Fibroblast of the aortic adventitia (primary cell): ENCODE data around the gene PLD2. TPM values are rescaled to one million over a fixed set of nuclear protein-coding genes. Genes with fewer than 3 reads are reported as not detected.

Experiments used
- DNase-seq: peaks from one replicate; pipeline ENCODE4 v3.0.0-alpha.2; 2010; ENCODE audit warnings: low read depth
- H3K4me3 ChIP-seq: 2 replicates; pipeline ENCODE4 v1.5.1; 2011; ENCODE audit warnings: low read depth, mild to moderate bottlenecking, control low read depth, low read length, moderate library complexity
- CTCF ChIP-seq: IDR thresholded peaks from 2 replicates; pipeline ENCODE4 v1.5.1; 2011; ENCODE audit warnings: mild to moderate bottlenecking, low read length, control low read depth, inconsistent platforms; ENCODE audit not compliant: insufficient read depth
- total RNA-seq: library from RNA; depleted of rRNA; stranded (reverse); fragments of >200 nt; gene quantifications from 2 replicates; pipeline ENCODE4 v1.2.3, GENCODE V29; 2012; ENCODE audit warnings: low replicate concordance

PLD2 gene
- total RNA-seq, 1 donor = 18.4 TPM

DNA sequence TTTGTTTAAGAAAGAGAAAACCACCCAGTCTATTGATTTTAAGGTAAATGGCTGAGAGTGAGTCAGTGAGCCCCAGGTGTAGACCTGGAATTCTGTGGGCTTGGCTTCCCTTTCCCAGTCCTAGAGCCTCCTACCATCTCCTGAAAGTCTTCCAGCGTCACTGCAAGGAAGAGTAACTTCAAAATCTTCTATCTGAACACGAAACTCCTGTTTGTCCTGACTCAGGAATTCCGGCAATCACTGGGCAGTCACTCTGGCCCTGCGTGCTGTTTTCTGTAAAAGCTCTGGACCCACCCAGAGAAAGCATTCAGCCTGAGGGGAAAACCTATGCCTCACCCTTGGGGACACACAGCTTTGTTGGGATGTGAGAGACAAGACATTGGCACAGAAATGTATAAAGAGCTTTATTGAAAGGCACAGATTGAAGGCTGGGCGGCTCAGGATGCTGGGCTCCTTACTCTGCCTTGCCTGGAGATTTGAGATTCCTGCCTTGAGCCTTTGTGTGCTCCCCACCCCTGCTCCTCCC is 42.1 kb downstream of the PLD2 start:
- H3K4me3 ChIP-seq = no peak overlapping the region
- DNase-seq = peak; percentile 64
- TF ChIP-seq CTCF = no peak

GRCh38 chr17:4850246-4850645 is 43.3 kb downstream of the PLD2 start:
- no peak for DNase-seq
- no peak overlapping the region for H3K4me3 ChIP-seq
- TF ChIP-seq CTCF = no peak

- no peak overlapping the region for H3K4me3 ChIP-seq
- DNase-seq = no peak
- no peak for TF ChIP-seq CTCF
Measured at GRCh38 chr17:4851084-4851483, 44.1 kb downstream of the PLD2 start.

GRCh38 chr17:4852567-4853207 is 45.7 kb downstream of the PLD2 start:
- H3K4me3 ChIP-seq = no peak overlapping the region
- DNase-seq = peak; percentile 64
- TF ChIP-seq CTCF = no peak

- no peak for TF ChIP-seq CTCF
- DNase-seq = no peak
- no peak overlapping the region for H3K4me3 ChIP-seq
Measured at GRCh38 chr17:4853208-4853671, 46.3 kb downstream of the PLD2 start.

DNA sequence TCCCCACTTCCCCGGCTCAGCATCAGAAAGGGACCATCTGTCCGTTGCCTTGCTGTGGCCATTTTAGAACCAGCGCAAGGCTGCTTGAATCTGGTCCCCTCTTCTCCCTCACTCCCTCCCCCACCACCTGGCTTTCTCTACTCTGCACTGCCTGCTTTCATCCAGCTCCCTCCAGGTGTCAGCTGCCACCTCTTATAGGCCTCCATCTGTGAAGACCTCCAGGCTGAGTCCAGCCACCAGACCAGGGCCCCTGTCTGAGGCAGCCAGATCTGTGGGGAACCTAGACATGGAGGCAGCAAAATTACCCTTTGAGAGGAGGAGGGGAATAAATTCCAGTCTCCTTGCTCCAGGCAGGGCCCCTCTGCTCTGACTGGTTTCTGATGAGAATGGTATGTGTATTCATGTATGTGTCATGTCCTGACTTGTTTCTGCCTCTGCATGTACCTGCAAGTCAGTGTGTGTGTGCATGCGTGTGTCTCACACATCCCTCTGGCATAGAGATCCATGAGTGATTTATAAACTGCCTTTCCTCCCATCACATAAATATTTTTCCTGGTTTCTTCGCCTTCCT is 47.2 kb downstream of the PLD2 start:
- no peak overlapping the region for H3K4me3 ChIP-seq
- TF ChIP-seq CTCF = no peak
- peak; percentile 24 for DNase-seq
